T-helper 1 cell (primary cell): Measurements from ENCODE around the gene ILK.
A peak's percentile ranks its signal among the peaks of the same experiment; 100 is the strongest.

Source experiments
- DNase-seq, 5 donors: peaks; one replicate each; pipeline ENCODE4 v3.0.0-alpha.2; 2012 to 2020
- total RNA-seq, 4 donors: gene quantifications; one replicate each; lab custom pipeline; 2026; lab: John Stamatoyannopoulos, UW

The ILK gene
- total RNA-seq, result 26.1 to 60.2 (median 46.6) reads per million in 4 donors

DNA sequence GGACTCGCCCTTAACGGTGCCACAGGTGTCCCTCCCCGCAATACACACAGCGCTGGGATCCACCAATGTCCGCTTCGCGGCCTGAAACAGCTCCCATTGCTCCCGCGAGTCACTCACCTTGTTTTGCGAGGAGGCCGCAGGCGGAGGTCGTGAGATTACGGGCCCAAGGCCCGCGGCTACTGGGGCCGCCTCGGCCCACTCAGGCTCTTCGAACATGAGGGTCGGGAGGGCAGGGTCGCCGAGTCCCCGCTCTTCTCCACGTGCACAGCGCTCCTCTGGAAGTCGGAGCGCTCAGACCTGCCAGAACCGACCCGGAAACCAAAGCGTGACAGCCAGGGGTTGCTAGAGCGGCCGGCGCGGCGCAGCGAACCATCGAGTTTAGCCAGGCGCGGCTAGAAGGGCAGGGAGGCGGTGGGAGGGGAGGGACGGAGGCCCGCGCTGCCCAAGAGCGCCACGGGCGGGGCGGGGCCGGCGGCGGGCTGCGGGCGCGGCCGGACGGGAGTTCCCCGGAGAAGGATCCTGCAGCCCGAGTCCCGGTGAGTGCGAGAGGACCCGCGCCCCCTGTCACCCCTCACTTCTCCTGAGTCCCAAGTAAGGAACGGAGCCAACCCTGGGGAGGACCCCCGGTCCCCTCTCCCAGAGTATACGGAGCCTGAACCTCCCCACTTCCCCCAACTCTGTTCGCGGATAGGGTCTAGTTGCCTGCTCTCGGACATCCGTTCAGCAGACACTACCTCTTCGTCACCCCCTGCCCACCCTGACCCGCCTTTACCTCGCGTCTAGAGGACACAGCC is at the start of gene ILK, which contains the start of gene RRP8:
Gene ILK, plus strand, starts transcription at position 488 of the 794 bp plus-strand sequence. CDS start 498 bp downstream, outside the sequence.
Gene RRP8, minus strand, starts transcription at position 330 of the 794 bp plus-strand sequence. Its CDS starts 114 bp downstream, at position 216.
- peak; percentile 69 to 91 (median 76) for DNase-seq

DNA sequence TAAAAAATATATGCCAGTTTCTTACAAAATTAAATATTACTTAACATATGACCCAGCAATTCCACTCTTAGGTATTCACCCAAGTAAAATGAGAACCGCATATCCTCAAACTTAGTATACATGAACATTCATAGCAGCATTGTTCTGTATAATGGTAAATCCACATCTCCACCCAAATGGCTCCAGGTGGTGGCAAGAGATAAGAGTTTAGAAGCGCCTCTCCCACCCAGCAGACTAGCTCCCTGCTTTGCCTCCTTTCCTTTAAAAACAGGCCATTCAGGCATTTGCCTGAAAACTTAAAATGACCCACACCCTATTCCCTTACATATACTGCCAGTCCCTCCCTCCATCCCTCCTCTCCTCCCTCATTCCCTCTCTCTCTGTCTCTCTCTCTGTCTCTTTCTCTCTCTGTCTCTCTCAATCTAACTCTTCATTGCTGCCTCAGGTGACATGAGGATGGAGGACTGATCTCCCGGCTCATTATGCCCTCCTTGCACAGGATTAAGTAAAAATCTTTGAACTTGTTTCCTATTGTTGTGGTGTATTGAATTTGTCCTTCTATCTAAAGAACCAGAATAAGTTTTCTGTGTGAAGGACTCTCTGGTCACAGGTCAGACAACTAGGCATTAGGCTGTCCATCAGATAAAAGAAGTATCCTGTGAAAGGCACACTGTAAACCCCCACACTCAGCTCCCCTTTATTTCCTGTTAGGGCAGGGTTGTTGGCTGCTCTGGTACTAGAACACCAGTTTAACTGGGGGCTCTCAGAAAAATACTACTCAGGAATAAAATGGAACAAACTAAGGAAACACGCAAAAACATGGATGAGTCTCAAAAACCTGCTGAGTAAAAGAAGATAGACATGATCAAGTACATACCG is 48.5 kb upstream of the ILK start:
- no peak for DNase-seq

DNA sequence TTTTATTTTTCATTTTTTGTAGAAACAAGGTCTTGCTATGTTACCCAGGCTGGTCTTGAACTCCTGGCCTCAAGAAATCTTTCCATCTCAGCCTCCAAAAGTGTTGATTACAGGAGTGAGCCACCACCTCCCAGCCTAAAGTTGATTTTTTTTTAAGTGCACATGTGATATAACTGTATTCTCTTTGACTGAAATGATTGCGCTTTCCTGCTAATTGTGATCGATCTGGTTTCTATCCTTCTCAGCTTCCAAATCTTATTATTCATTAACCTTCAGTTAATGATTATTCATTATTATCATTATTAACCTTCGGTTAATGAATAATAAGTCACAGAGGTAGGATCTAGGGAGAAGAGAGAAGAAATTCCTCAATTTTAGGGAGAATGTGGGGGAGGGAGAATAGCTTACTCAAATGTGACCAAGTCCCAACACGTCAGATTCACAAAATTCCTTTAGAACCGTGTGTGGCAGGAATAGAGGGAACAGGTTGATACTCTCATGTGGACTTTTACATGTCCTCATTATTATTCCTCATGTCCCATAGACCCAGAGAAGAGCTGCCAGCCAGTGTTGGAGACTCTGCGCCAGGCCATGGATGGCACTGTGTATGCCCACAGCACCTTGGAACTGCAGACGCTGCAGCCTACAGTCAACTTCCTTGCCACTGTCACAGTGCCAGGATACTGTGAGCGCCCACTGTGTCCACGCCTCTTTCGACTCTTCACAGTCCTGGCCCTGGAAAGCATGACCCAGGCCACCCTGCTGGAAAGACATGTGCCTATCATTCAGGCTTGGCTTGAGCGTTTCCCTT is 47.2 kb upstream of the ILK start:
- no peak for DNase-seq

DNA sequence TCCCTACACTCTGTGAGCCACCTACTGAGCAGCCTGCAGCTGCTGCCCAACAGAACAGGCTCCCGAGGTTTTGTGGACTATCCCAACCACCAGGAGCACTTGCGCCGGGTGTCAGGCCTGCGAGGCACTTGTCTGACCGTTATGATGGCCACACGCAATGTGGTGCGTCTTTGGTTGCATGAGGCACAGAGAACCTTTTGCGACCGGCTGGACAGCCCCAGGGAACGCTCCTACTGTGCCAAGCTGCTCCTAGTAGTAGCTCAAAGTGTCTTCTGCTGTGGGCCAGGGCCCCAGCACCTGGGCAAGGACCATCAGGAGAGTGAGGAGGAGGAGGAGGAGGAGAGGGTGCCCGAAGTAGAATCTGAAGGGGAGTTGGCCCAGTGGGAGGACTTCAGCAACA is 46.5 kb upstream of the ILK start:
- no peak for DNase-seq

DNA sequence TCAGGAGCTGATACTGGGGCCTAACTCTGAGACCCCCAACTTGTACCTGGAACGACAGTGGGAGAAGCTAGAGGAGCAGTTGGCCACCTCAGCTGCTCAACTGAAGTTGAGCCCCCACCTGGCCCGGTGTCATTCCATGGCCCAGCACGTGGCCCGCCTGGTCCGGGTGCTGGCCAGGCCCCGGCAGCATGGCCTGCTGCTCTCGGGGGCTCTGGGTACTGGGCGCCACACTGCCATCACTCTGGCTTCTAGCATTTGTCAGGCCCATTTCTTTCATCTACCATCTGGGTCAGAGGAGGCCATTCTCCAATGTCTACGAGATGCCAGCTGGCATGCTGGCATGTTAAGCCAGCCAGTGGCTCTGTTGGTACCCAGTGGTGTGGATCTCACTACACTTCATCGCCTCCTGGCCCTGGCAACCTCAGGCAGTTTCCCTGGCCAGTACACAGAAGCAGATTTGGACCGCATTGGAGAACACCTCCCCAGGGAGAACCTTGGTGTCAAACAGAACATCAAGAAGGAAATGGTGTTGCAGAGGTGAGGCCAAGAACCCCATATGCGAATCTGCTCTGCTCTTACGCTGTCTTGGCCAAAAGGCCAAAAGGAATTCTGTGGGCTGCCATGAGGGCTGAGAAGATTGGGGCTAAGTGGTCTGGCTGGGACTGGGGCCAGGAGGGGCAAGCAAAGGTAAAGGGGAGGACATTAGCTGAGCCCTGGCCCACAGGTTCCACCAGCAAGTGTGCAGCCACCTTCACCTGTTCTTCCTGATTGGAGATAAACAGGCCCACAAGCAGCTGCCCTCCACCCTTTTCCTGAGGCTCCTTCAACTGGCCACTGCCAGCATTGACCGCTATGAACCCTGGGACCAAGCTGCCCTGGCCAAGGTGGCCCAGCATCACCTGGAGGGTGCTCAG is 45.6 kb upstream of the ILK start:
- no peak for DNase-seq

DNA sequence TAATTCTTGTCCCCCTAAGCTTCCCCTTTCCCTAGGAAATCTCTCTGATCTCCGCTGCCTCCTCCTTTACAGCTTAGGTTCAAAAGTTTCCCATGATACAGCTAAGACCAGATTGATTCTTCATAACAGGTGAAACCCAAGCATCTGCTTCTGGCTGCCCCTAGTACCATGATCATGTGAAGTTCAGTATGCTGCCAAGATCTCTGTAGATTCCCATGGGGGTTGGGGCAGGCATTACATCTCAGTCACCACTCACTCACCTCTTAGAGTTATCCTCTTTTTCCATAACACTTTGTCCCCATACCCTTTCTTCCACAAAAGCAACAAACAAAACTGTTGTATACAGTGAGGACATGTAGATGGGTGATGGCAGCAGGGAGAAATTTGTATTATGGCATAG is 44.2 kb upstream of the ILK start:
- no peak for DNase-seq

DNA sequence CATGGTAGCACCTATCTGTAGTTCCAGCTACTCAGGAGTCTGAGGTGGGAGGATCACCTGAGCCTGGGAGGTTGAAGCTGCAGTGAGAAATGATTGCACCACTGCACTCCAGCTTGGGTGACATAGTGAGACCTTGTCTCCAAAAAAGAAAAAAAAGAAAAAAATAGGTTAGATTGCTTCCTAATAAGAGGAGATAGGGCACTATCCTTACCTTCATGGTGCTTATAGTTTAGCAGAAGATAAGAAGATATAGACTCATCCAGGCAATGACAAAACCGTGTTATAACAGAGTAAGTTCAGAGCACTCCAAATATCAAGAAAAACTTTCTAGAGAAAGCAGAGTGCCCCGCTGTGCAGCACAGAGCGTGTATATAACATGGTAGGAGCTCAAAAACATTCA is 42.3 kb upstream of the ILK start:
- DNase-seq, result no peak

DNA sequence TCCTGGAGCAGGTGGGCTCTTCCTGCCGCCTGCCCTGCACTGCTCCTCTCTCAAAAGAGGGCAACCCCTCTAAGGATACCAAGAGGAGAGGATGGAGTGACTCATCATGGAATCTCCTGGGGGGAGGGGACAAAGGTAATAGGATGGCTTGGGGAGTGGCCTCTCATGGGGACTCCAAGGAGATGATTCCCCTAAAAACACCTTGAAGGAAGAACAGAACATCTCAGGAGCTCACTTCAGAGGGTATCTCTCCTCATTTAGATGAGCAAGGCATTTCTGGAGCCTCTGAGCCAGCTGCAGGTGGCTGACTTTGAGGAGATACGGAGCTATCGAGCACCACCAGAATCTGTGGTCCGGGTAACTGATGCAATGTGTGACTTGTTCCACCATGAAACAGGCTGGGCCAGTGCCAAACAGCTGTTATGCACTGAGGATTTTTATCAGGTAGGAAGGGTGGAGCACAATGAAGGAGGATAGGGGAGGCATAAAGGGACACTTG is 40.4 kb upstream of the ILK start:
- no peak for DNase-seq

DNA sequence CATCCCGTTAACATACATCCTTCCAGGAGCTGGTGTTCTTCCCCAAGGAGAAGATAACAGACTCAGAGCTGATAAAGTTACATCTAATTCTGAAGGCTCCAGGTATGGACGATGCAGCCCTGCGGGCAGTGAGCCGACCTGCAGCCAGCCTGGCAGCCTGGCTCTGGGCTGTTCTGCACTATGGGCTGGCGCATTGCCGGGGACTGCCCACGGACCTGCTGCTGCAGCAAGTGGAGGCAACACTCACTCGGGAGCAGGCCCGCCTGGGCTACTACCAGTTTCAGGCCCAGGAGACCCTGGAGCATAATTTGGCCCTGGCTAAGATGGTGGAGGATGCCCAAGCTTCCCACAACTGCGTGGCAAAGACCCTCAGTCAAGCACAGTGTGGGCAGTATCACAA is 39.9 kb upstream of the ILK start:
- no peak for DNase-seq

DNA sequence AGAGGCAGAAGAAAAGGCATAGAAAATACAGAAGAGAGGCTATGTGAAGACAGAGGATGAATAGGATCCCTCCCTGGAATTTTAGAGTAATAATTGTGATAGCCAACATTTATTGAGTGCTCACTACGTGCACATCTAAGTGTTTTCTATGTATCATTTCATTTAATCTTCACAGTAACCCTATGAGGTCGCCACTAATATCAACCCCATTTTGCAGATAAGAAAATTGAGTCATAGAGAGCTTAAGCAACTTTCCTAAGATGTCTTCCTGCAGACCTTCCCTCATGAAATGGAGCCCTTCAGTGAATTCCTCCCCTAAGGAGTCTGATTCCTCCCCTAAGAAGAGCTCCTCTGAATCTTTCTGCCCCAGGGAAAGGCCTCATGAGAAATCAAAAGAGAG is 38.2 kb upstream of the ILK start:
- DNase-seq, result no peak

DNA sequence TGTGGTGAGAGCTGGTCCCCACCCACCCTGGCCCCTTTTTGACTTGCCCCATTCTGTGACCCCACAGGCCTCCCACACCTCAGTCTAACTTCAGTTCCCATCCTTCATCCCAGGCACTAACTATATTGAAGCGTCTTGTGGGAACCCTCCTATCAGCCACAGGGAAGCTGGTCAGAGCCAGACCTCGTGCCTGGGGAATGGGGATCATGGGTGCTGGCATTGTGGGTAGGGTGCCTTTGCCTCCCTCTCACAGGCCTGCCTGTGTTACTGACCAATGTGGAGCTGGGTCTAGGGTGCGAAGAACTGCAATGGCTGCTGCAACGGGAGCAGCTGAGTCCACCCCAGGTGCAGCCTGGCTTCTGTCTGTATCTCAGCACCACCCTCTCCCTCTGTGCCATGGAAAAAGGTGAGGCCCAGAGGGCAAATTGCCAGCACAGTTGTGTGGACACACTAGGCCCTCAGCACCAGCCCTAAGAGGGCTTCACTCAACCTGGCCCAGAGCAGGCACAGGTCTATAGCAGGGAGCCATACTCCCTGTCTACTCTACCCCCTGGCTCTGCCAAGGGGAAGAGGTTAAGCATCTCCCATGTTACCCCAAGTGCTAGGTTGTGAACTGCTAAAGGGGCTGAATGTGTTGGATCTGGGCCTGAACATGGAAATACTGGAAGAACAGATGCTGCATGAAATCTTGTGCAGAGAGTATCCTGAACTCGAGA is 37.4 kb upstream of the ILK start:
- no peak for DNase-seq

DNA sequence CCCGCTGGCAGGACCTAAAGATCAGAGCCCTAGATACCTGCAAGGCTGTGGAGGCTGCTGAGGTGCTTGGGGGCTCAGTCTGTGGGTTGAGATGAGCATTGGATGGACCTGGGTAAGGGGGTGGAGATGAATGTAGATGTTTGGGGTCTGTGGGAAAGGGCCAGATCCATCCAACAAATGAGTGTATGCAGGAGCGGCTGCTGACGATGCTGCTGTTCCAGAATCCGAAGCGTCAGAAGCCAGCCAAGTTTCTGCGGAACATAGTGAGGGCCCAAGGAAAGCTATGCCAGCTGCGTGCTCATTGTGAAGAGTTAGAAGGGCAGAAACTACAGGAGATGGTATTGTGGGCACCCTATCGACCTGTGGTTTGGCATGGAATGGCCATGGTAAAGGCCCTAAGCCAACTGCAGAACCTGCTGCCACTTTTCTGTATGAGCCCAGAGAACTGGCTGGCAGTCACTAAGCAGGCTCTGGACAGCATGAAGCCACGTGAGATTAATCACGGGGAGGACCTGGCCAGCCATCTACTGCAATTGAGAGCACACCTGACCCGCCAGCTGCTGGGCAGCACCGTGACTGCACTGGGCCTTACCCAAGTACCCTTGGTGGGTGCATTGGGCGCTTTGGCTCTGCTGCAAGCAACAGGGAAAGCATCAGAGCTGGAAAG is 36.7 kb upstream of the ILK start:
- DNase-seq, result no peak

DNA sequence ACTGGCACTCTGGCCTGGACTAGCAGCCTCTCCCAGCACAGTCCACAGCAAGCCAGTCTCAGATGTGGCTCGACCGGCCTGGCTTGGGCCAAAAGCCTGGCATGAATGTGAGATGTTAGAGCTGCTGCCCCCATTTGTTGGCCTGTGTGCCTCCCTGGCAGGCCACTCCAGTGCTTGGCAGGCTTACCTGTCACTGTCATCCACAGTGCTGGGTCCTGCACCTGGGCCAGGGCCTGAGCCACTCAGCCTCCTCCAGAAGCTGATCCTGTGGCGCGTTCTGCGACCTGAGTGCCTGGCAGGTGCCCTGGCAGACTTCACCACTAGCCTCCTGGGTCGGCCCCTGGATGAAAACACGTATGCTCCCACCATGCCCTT is 36.2 kb upstream of the ILK start:
- no peak for DNase-seq

DNA sequence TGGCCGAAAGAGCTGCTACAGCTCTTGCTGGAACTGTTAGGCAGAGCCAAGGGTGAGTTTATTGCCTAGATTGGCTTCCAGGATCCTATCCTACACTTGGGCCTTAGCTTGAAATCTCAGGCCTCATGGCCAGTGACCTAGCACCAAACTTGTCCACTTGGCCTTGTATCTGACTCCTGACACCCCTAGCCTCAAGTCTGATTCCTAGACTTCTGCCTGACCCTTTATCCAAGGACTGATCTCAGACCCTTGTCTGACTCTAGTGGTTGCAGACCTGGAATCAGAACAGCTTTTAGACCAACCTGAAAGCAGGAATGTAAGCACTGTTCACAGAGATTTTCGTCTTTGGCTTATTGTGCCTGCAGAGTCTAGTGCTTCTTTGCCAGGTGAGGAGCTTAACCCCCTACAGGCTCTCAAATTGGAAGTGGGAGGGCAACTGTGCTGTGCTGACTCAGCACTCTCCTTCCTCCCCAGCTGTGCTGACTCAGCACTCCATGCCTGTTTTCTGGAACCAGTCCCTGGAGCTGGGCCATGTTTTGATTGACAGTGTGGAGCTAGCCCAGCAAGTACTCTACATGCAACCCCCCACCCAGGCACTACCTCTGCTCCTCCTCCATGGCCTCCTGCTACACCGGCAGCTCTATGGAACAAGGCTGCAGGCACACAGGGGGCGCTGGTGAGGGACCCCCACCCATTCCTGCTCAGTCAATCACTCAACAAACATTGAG is 35.2 kb upstream of the ILK start:
- no peak for DNase-seq

DNA sequence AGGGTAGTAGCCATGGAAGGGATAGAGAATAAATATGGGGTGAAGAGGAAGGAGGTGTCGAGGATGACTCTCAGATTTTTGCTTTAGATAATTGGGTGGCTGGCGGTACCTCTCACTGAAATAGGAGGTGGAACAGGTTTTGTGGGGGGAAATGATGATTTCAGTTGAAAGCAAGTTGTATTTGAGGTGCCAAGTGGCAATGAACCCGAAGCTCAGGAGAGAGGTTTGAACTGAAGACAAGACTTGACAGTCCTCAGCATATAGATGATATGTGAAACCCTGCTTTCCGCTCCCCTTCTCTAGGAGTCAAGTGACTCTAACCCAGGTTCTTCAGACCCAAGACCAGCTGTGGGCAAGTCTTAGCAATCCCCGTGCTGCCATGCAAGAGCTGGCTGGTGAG is 33.9 kb upstream of the ILK start:
- no peak for DNase-seq

DNA sequence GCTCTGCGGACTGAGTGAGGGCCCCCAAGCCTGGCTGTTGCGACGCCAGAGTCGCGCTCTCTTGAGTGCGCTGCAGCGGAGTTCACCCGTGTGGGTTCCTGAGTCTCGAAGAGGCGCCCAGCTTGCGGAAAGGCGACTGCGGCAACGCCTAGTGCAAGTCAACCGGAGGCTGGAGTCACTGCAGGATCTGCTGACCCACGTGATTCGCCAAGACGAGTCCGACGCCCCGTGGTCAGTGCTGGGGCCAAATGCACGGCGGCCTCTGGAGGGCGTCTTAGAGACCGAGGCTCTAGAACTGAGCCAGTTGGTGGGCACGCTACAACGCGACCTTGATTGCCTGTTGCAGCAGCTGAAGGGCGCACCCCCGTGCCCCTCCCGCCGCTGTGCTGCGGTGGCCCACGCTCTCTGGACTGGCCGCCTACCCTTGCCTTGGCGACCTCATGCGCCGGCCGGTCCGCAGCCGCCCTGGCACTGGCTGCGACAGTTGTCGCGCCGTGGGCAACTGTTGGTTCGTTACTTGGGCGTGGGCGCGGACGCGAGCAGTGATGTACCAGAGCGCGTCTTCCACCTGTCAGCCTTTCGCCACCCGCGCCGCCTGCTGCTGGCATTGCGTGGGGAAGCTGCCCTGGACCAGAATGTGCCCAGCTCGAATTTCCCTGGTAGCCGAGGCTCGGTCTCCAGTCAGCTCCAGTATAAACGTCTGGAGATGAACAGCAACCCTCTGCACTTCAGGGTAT is 32.7 kb upstream of the ILK start:
- no peak for DNase-seq

DNA sequence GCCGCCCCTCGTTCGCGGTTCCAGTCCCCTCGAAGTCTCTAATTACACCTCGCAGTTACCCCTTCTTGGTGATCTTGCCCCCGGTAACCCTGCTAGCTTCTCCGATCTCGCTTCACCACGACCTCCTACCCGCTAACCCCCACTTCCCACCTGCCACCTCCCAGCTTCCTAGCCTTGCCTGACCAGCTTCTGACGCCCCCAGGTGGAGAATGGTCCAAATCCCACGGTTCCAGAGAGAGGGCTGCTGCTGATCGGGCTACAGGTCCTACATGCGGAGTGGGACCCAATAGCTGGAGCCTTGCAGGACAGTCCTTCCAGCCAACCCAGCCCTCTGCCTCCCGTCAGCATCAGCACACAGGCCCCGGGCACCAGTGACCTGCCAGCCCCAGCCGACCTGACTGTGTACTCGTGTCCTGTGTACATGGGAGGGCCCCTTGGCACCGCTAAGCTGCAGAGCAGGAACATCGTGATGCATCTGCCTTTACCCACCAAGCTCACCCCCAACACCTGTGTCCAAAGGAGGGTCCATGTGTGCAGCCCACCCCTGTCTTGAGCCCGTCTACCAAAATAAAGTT is 32.1 kb upstream of the ILK start:
- no peak for DNase-seq

DNA sequence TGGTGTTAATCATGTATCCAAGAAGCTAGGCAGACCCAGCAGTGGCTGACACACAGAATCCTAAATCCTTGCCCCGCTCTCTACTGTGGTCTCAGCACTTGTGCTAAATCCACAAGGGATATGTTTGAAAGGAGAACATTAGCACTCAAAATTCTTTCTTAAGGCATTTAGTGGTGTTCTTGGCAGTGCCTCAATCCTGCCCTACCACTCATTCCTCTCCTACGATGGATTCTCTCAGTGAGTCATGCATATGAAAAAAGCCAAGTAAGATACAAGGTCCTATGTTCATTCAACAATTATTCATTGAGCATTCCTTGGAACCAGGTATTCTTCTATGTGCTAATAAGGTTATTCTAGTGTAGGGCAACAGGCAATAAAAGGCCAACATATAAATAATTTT is 31.4 kb upstream of the ILK start:
- no peak for DNase-seq
